Activated CD8-positive, alpha-beta T cell treated with anti-CD3 and anti-CD28 coated beads for 36 hours (primary cell): ENCODE measurements around the gene PSMA6. TPM values are rescaled to one million over a fixed set of nuclear protein-coding genes. Genes with fewer than 3 reads are reported as not detected.

ENCODE experiments used
- ATAC-seq: fragments of 200-7000 bp; cut with Tn5 transposase; one replicate; pipeline ENCODE4 v1.10.0; 2021; ENCODE audit warnings: mild to moderate bottlenecking, moderate library complexity
- CTCF ChIA-PET: fragments of 350-600 bp; sonication (Branson Sonifier 250); formaldehyde crosslinking; loops from one replicate; lab custom pipeline; 2021; ENCODE audit warnings: antibody characterized with exemption; lab: Charles Lee
- POLR2A ChIA-PET: fragments of 350-600 bp; sonication (Branson Sonifier 250); formaldehyde crosslinking; loops from one replicate; lab custom pipeline; 2021; ENCODE audit warnings: antibody characterized with exemption; lab: Charles Lee
- DNase-seq: peaks from one replicate; pipeline ENCODE4 v3.0.0-alpha.2; 2020
- H3K27ac Mint-ChIP-seq: one replicate; pipeline ENCODE4 v1.8.0; 2021; ENCODE audit warnings: mild to moderate bottlenecking, mixed read lengths
- H3K27me3 Mint-ChIP-seq: one replicate; pipeline ENCODE4 v1.8.0; 2021; ENCODE audit warnings: mixed read lengths
- H3K36me3 Mint-ChIP-seq: one replicate; pipeline ENCODE4 v1.8.0; 2021; ENCODE audit warnings: low read depth, mixed read lengths
- H3K4me1 Mint-ChIP-seq: one replicate; pipeline ENCODE4 v1.8.0; 2021; ENCODE audit warnings: low read depth, mixed read lengths
- H3K4me3 Mint-ChIP-seq: one replicate; pipeline ENCODE4 v1.8.0; 2021; ENCODE audit warnings: mild to moderate bottlenecking, moderate library complexity, mixed read lengths
- H3K9me3 Mint-ChIP-seq: one replicate; pipeline ENCODE4 v1.8.0; 2021; ENCODE audit warnings: mixed read lengths
- CTCF ChIP-seq: fragments of 200-600 bp; IDR thresholded peaks from one replicate; pipeline ENCODE4 v1.8.0; 2022; ENCODE audit warnings: antibody characterized with exemption, mild to moderate bottlenecking
- intact Hi-C: fragments of 100-400 bp; cut with micrococcal nuclease; formaldehyde crosslinking; loops from one replicate; pipeline ENCODE4 v1.10.0; 2022
- total RNA-seq, 2 experiments: library from RNA; stranded (reverse); gene quantifications; one replicate each; pipeline ENCODE4 v1.2.3, GENCODE V29; 2021

Gene PSMA6
- total RNA-seq, result 100 to 1,000 TPM; 361 to 393 TPM

DNA sequence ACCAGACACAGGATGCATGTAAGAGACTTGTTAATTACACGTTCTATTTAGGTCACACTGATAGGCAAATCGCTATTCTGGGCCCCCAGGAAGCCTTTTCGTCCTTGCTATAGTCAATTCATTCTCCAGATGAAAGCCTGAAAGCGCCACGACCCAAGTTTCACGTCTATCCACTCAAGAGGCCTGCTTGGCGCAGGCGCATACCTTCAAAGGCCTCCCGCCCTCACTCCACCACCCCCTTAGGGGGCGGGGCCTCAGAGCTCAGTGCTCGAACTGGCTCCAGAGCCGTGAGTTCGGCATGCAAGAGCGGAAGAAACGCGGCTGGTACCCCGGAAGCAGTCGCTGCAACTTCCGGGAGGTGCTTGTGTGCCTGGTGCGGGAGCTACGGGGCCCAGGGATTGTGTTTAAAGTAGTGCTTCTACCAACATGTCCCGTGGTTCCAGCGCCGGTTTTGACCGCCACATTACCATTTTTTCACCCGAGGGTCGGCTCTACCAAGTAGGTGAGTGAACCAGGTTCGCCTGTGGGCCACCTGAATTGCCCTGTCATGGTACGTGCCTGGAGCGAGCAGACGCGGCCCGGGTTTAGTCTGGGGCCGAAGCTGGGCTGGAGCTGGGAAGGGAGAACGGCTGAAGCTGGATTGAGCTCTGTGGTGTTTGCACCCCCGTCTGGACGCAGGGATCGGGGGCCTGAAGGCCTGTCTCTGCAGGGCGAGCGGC lies at the start of gene PSMA6:
Gene PSMA6 (plus strand): TSS at position 332 of the 719 bp plus-strand sequence. CDS start 95 bp downstream, at position 427.
- DNase-seq (peak; percentile 99), ATAC-seq (peak; percentile 92)
- intact Hi-C loops, result loop anchor here (2.0 to 5.0 kb wide), 3 partner anchors 113 to 170 kb away; partner anchors contain the start of genes NFKBIA, PPP2R3C and PRORP
- Mint-ChIP-seq H3K4me1 (peaks cover 50% of the 10 kb centered on the region), H3K27me3 (no peaks in the 10 kb centered on the region), H3K36me3 (peaks cover 31% of the 10 kb centered on the region), H3K9me3 (no peaks in the 10 kb centered on the region), H3K4me3 (peak within 1 kb of the TSS; percentile 97), H3K27ac (peak within 1 kb of the TSS; percentile 98)
- POLR2A ChIA-PET, result interaction anchor here (0.8 to 16.4 kb wide), 20 partner anchors 8 to 124 kb away, joined by 3 to 222 read pairs (median 5); partner anchors contain the start of gene NFKBIA
- CTCF ChIA-PET, result interaction anchor here (1.0 to 3.1 kb wide), 11 partner anchors 19 to 130 kb away, joined by 3 to 22 read pairs (median 4); partner anchors contain the start of gene NFKBIA
- no peak for TF ChIP-seq CTCF

DNA sequence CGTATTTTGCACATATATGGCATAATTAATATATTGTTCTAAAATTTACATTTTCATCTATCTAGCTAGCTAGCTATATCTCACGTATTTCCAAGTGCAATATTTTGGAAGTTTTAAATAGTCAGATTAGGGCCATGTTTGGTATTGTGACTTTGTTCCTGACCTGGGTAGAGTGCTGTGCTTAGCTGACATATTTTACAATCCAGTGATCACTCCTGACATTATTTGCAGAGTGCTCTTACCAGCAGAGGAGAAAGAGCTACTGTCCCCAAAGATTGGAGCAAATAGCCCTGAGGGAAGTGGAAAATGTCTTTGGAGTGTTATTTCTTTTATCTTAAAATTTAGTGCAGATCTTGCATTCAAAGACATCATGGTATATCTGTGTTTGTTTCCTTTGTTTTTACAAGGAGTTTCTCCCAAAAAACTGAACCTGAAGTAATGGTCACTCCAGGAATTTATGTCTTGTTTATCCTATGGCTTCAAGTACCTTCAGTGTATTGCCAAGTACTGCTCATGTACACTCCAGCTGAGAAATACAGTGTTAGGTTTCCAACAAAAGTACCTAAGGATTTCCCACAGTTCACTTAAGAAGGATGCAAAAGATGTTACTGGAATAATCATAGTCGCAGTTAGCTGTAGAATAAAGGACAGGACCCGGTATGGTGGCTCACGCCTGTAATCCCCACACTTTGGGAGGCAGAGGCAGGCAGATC lies 49.4 kb upstream of the PSMA6 start:
- no peak overlapping the region for H3K4me3 Mint-ChIP-seq
- no peak for ATAC-seq
- H3K36me3 Mint-ChIP-seq, result peaks cover 6% of the 10 kb centered on the region
- no peak for TF ChIP-seq CTCF
- no peaks in the 10 kb centered on the region for H3K9me3 Mint-ChIP-seq
- no peak overlapping the region for H3K27ac Mint-ChIP-seq
- intact Hi-C loops, result no loop called here
- ChIA-PET POLR2A (interaction anchor here (0.7 kb wide), 1 partner anchor 166 kb away, joined by 3 read pairs; no protein-coding TSS in a partner anchor), CTCF (interaction anchor here (1.5 kb wide), 1 partner anchor 13 kb away, joined by 5 read pairs; no protein-coding TSS in a partner anchor)
- DNase-seq, result no peak
- H3K27me3 Mint-ChIP-seq, result no peaks in the 10 kb centered on the region
- peaks cover 10% of the 10 kb centered on the region for H3K4me1 Mint-ChIP-seq

DNA sequence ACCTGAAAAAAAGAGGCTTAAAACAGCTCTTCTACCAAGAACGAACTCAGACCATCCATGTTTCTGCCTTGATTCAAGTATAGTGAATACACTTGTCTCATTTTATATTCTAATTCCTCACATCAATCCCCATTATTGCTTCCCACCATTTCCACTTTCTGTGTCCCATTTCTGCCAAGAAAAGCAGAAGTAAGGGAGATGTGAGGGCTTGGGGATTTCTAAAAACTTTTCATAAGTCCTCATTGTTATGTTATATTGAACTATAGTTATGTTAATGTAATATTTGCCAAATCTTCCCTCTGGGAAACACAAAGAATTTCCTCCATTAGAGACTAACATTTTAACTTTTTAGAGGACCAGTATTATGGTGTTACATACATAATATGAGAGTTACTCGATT lies 48.2 kb upstream of the PSMA6 start:
- peaks cover 18% of the 10 kb centered on the region for H3K4me1 Mint-ChIP-seq
- H3K4me3 Mint-ChIP-seq, result no peak overlapping the region
- no peaks in the 10 kb centered on the region for H3K9me3 Mint-ChIP-seq
- no peak for TF ChIP-seq CTCF
- peaks cover 6% of the 10 kb centered on the region for H3K36me3 Mint-ChIP-seq
- H3K27me3 Mint-ChIP-seq, result no peaks in the 10 kb centered on the region
- CTCF ChIA-PET, result interaction anchor here (1.5 kb wide), 1 partner anchor 29 kb away, joined by 3 read pairs; no protein-coding TSS in a partner anchor
- DNase-seq (no peak), ATAC-seq (no peak)
- POLR2A ChIA-PET, result no interaction called here
- no peak overlapping the region for H3K27ac Mint-ChIP-seq
- intact Hi-C loops, result no loop called here

DNA sequence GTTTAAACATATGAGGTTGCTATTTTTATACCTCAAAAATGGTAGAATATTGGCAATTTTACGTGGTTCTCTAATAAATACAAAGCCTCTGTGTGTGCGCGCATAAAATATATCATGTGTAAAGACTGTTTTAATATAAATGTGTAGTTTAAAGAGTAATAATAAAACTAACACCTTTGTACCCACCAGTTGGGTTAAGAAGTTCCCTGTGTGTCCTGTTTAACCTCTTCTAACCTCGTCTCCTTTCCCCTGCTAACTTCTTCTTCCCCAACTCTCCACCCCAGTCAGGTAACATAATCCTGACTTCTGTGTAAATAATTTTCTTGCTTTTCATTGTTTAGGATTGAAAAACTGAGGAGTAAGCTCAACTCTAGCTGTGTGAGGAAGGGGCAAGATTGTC lies 47.6 kb upstream of the PSMA6 start:
- ATAC-seq, result no peak
- intact Hi-C loops, result no loop called here
- H3K4me1 Mint-ChIP-seq, result peaks cover 18% of the 10 kb centered on the region
- no peak for TF ChIP-seq CTCF
- H3K9me3 Mint-ChIP-seq, result no peaks in the 10 kb centered on the region
- ChIA-PET POLR2A (no interaction called here), CTCF (interaction anchor here (0.8 to 1.8 kb wide), 3 partner anchors 9 to 30 kb away, joined by 3 to 8 read pairs (median 4); no protein-coding TSS in a partner anchor)
- no peaks in the 10 kb centered on the region for H3K27me3 Mint-ChIP-seq
- H3K36me3 Mint-ChIP-seq, result peaks cover 7% of the 10 kb centered on the region
- no peak for DNase-seq
- H3K4me3 Mint-ChIP-seq, result no peak overlapping the region
- H3K27ac Mint-ChIP-seq, result no peak overlapping the region
